ENCODE results near the gene AAK1.

- TF ChIP-seq POLR2A (IDR thresholded peaks at IDR 0.05) = no peak
- TF ChIP-seq CTCF (IDR thresholded peaks at IDR 0.05) = no peak
Measured at GRCh38 chr2:69589973-69590652, 53.4 kb downstream of the AAK1 start.

All from lower leg skin (tissue), 3 donors.